ENCODE measurements around the gene COX11.

The COX11 gene

DNA sequence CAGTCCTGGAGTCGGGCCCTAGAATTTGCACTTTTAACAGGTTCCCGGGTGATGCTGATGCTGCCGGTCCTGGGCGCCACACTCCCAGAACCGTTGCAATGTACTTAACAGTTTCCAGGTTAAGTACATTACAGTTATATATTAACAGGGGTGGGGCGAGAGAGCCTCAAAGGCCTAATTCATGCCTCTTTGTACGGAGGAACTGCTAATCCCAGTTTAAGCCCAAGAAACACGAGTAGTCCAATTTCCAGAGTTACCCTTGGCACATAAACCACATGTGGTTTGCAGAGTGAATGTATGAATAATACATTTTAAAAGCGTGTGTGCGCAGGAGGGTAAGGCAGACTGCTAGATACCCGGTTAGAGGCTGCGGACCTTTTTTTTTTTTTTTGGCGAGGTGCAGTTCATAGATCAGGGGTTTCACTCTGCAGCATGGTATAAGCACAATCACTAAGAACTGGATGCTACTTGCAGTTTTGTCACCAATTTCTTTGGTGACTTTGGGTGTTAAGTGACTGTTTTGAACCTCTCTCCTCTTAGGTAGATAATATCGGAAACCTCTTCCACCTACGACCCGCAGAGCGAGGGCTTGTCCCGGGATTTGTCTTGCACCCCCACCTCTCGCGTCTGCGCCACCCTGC, 713 bp downstream of the COX11 start:
- peak; percentile 34 for DNase-seq (ENCODE audit: low read depth)

DNA sequence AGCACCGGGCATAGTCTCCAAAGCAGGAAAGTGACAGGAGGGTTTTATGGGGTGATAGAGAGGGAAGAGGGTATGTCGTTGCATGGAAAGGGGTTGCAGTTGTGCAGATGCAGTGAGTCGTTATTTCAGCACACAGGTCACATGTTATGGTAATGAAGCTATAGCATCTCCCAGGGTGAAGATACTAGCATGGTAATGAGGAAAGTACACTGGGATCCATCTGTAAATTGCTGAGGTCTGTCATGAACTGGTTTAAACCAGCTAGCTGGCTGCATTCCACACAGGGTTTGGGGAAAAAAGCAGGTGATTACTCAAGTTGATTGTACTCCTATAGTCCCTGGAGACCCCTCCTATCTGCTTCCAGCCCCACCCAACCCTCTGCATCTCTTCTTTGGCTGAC, 11.7 kb downstream of the COX11 start:
- no peak for DNase-seq (ENCODE audit: low read depth)

DNA sequence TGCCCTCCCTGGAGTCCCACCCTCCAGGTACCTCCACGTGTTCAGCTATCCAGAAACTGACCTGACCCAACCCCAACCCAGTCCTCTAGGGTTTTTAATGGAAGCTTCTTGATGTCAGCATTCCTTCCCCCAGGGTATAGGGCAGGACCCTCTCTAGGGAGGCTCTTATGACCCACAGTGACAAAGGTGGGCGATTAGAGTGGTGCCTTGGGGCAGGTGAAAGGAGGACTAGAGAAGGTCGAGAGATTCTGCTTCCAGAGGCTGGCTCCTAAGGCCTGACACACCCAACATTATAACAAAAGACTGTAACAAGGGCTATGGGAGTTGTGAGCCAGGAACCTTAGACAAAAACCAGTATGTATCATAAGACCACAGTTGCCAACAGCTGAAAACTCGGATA, 17.2 kb downstream of the COX11 start:
- DNase-seq (ENCODE audit: low read depth) = no peak

DNA sequence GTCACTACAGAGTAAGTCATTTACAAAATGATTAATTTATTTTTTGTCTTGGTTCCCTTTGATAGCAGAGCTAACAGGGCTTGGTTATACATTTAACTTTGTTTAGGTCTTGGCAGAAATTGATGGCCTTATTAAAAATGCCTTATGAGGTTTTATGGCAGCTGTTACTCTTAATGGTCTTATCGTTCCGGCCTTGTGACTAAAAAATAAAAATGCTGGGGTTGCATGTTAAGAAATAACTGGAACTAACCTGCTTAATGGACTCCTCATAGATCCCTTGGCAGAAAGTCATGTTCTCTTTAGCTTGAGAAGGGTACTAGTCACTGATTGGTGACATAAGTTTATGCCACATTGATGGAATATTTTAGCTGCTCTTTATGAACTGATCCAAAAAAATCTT, 18.3 kb downstream of the COX11 start:
- no peak for DNase-seq (ENCODE audit: low read depth)

DNA sequence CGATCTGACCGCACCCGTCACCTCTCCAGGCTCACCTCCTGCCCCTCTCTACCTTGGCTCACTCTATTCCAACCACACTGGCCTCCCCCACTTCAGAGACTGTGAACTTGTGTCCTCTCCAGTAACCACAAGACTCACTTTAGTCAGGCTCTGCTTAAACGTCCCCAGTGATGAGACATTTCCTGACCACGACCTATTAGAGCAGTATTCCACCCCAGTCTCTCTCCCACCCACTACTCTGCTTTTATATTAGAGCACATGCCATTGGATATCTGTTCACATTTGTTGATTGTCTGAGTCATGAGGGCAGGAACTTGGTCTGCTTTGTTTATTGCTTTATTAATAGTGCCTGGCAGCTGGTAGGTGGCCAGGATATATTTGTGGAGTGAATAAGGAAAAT, 20.1 kb downstream of the COX11 start:
- no peak for DNase-seq (ENCODE audit: low read depth)

DNA sequence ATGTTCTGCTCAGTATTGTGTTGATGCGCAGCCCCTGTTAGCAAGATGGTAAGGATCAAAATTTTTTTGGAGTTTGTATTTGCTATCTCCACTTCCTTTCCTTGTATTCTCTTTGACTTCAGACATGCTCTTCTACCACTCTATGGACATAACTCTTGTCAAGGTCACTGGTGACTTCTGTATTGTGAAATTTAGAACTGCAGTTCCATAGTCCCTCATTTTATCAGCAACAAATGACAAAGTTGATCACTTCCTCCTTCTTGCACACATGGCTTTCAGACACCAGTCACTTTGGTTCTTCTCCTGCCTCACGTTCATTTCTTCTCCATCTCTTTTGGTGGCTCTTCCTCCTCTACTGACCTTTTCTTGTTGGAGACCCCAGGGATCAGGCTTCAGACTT, 21.1 kb downstream of the COX11 start:
- no peak for DNase-seq (ENCODE audit: low read depth)

DNA sequence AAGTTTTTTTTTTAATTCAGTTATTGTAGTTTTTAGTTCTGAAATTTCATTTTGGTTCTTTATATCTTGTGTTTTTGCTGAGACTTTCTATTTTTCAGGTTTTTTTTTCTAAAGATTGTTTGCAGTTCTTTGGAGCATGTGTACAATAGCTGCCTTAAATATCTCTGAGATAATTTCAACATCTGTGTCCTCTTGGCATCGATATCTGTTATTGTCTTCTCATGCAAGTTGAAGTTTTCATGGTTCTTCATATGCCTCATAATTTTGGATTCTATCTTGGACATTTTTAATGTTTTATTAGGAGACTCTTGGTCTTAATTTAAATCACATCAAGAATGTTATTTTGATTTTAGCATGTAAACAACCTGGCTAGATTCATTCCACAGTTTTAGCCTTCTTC, 22.8 kb downstream of the COX11 start:
- DNase-seq (ENCODE audit: low read depth) = no peak

DNA sequence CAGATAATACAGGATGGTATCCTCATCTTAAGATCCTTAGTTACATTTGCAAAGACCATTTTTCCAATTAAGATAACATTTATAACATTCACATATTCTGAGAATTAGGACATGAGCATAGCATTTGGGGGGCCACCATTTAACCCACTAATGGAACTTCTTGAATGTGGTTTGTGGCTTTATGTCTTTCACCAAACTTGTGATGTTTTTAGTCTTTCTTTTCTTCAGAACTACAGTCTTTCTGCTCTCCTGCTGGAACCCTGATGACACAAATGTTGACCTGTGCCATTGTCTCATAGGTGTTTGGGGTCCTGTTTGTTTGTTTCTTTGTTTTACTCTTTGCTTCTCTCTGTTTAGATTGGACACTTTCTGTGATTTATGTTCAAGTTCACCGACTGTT, 23.2 kb downstream of the COX11 start:
- DNase-seq (ENCODE audit: low read depth) = no peak

DNA sequence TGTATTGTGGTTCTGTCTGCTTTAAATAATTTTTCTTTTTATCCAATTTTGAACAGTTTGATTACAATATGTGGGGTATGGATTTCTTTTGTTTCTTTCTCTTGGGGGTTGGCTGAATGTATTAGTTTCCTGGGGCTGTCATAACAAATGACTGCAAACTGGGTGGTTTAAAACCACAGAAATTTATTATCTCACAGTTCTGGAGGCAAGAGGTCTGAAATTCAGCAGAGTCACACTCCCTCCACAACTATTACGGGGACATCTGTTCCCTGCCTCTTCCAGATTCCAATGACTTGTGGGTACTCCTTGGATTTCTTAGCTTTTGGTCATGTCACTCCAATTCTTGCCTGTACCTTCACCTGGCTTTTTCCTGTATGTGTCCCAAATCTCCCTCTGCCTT, 23.7 kb downstream of the COX11 start:
- no peak for DNase-seq (ENCODE audit: low read depth)

DNA sequence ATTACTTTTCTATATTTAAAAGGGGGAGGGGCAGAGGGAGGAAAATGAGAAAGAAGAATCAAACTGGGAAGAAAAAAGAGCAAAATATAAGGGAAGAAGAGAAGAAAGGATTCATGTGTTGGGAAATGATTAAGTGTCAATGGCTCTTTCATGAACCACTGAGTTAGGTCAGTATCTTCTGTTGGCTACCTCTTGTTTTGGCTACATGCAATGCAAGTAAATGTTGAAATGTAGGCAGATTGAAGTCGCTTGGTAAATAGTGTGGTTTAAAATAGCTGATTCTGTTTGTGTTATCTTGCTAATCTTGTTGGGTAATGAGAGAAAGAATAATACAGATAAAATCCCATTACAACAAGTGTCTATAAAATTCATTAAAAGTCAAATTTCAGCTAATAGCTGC, 27.2 kb downstream of the COX11 start:
- no peak for DNase-seq (ENCODE audit: low read depth)

DNA sequence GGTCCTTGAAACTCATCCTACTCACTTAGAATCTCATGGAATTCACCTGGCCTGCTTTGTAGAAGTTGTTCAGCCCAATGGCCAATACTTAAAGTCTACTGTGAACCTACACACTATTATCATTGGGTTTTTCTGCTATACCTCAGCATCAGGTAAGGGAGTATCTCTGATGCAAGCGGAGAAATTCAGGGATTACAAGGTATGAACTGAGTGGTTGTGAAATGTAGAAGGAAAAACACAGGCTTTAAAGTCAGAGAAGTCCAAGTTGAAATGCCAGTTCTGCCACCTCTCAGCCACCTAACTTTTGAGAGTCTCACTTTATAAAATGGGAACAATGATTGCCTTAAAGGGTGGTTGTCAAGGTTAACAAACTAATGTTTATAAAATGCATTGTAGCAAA, 31.0 kb downstream of the COX11 start:
- DNase-seq (ENCODE audit: low read depth) = no peak

DNA sequence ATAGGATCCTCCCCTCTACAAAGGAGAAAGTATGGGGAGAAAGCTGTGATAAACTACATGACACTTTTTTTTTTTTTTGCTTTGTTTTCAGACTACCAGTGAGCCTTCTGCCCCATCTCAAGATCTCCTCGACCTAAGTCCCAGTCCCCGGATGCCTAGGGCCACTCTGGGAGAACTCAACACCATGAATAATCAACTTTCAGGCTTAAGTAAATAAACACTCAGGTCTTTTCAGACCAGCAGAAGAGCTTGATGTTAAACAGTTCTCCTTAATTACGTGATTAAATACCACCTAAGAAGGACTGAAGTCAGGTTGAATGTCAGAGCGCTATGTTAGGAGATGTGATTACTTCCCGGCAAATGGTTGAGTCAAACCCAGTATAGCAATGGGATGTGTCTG, 31.4 kb downstream of the COX11 start:
- no peak for DNase-seq (ENCODE audit: low read depth)

DNA sequence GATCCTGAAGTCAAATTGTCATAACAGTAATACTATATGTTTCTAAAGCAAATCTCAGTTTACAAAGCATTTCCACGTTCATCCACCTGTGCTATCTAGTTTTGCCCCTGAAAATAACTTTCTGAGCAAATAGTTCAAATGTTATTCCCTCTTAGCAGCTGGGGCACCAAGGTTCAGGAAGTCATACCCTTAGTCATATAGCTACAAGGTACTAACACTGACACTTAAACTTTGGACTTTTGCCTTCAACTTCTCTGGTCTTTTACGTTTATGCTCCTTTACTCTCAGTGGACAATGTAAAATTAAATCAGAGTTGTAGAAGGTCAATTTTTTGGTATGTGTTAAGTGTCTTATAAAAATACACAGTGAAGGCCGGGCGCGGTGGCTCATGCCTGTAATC, 33.0 kb downstream of the COX11 start:
- no peak for DNase-seq (ENCODE audit: low read depth)

DNA sequence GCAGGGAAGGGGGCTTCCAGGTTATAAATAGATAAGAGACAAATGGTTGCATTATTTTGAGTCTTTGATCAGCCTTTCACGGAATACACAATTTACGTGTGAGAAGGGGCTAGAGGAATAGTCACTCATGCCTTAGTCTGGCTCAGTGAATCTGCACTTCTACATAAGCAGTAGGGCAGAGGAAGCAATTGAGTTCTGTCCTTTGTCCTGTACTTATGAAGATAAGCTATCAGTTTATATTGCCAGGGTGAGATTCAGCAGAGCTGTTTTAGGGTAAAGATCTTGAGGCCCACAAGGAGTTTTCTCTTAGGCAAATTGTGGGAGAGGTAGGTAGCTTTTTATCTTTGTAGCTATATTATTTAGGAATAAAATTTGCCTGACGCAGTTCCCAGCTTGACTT, 34.5 kb downstream of the COX11 start:
- DNase-seq (ENCODE audit: low read depth) = no peak

DNA sequence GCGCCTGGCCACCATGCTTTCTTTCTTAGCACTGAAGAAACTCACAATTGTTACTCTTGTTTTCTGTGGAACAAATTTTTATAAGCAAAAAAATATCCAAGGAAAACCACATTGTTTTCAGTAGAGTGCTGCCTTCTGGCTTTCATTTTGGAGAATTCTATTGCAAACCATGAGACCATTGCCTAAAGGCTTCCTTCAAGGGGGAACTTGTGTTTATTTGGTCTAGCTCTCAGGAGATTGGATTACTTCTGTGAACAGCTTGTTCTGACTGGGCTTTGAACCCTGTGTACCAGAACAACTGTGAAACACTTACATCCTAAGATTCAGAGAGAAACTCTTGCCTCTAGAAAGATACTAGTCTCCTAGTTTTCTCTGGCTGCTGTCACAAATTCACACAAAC, 35.7 kb downstream of the COX11 start:
- DNase-seq (ENCODE audit: low read depth) = peak; percentile 72

DNA sequence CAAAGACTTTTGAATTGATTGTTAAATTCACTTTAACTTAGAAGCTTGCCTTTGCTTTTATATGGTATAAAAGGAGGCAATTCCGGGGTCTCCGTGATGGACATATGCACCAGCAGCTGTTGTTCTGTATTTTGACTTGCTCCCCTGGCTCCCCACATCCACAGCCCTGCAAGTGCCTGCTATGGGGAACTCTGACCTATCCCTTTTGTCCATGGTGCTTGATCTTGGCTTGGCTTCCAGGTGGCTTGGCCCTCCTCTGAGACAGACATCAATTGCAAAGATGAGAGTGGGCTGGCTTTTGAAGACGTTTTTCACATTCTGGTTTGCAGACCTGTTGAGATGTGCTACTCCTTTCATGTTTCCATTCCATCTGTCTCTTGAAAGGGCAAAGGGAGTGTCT, 40.9 kb downstream of the COX11 start:
- DNase-seq (ENCODE audit: low read depth) = no peak

DNA sequence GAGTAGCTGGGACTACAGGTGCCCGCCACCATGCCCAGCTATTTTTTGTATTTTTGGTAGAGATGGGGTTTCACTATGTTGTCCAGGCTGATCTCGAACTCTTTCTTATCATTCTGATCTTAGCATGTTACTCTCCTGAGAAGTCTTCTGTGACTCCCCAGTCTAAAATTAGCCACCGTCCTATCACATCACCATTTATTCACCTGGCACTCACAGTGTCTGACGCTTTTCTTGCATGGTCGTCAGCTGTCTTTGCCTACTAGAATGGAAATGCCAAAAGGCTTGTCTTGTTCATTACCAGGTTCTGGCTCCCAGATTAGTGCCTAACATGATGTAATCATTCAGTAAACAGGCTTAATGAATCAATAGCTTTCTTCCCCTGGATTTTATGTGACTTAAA, 44.0 kb downstream of the COX11 start:
- DNase-seq (ENCODE audit: low read depth) = no peak

DNA sequence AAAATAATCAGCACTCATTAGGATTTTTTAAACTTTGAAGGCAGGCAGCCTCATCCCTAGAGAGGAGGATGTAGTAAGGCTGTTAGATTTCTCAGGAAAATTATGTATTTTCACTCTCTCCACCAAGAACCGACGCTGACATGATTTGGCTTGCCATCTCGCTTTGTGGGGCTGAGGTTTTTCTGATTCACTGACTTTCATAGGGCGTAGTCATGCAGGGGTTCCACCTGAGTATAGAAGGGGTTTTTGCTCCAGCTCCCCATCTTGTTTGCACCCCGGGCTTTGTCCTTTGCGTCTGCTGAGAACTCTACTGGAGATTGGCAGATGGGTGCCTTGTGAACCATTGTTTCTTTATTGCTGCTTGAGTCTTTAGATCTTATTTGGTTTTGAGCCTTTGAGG, 47.6 kb downstream of the COX11 start:
- no peak for DNase-seq (ENCODE audit: low read depth)

DNA sequence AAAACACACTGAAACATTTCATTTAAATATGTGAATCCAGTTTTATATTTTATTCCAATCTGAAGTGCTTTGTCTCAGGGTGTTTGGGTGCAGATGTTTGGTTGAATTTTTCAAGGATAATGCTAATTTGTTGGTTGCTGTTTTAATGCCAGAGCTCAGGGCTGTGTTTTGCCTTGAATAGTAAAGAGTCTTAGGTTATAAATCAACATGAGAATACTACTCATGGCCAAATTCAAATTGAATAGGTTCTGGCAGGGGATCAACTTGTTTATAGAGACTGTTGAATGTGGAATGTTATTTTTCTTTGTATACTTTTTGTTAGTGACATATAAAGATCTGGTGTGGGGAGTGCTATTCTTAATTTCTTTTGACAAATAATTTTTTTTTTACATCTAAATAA, 49.0 kb downstream of the COX11 start:
- DNase-seq (ENCODE audit: low read depth) = no peak

DNA sequence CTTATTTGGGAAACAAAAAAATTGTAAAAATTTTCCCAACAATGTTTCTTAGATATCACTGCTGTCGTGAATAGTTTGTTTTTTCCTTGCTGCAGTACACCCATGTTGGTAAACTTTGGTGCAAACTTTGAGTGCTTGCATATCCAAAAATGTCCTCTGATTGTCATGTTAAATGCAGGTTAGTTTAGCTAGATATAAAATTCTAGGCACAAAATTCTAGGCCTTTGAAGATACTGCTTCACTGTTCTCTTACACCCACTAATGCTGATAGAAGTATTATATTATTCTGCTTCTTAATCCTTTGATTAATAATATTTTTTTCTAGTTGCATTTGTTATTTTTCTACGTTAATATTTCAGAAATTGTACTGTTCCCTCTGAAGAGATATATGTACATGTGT, 51.7 kb downstream of the COX11 start:
- no peak for DNase-seq (ENCODE audit: low read depth)
